CD4-positive, alpha-beta T cell (primary cell): ENCODE results near the gene CCIN. TPM values are rescaled to one million over a fixed set of nuclear protein-coding genes. Genes with fewer than 3 reads are reported as not detected.

Experiments used
- ATAC-seq: fragments of 200-7000 bp; cut with Tn5 transposase; one replicate; pipeline ENCODE4 v1.10.0; 2022; ENCODE audit warnings: mild to moderate bottlenecking; ENCODE audit not compliant: poor library complexity
- CTCF ChIA-PET: fragments of 350-600 bp; sonication (Branson Sonifier 250); formaldehyde crosslinking; loops from one replicate; lab custom pipeline; 2021; ENCODE audit warnings: antibody characterized with exemption, inconsistent platforms; lab: Charles Lee
- POLR2A ChIA-PET: fragments of 350-600 bp; sonication (Branson Sonifier 250); formaldehyde crosslinking; loops from one replicate; lab custom pipeline; 2021; ENCODE audit warnings: antibody characterized with exemption, inconsistent platforms; lab: Charles Lee
- DNase-seq, 14 experiments: peaks; one replicate each; pipeline ENCODE4 v3.0.0-alpha.2; 2013 to 2020; ENCODE audit warnings: mixed read lengths in 2 of 14
- H3K27ac ChIP-seq, 2 donors: one replicate each; pipeline versions ENCODE4 v1.5.1 to v1.7.0; 2013; ENCODE audit warnings: low read length in 2 of 2, low read depth in 1 of 2, mild to moderate bottlenecking in 1 of 2
- H3K27me3 ChIP-seq, 2 experiments: 1 replicate in 1 of 2; 2 replicates in 1 of 2; pipeline versions ENCODE4 v1.6.1 to v1.7.0; 2013; ENCODE audit warnings: low read length in 2 of 2, control low read depth in 1 of 2, mild to moderate bottlenecking in 1 of 2, moderate library complexity in 1 of 2; ENCODE audit not compliant: insufficient read depth in 2 of 2, control insufficient read depth in 1 of 2
- H3K36me3 ChIP-seq: one replicate; pipeline ENCODE4 v1.6.1; 2013; ENCODE audit warnings: low read length, control low read depth; ENCODE audit not compliant: insufficient read depth
- H3K4me1 ChIP-seq: one replicate; pipeline ENCODE4 v1.6.1; 2013; ENCODE audit warnings: low read length, control low read depth; ENCODE audit not compliant: insufficient read depth
- H3K4me3 ChIP-seq: one replicate; pipeline ENCODE4 v1.5.1; 2013; ENCODE audit warnings: mild to moderate bottlenecking, low read length, moderate library complexity
- H3K9me3 ChIP-seq, 2 experiments: 1 replicate in 1 of 2; 2 replicates in 1 of 2; pipeline versions ENCODE4 v1.6.1 to v1.7.0; 2013; ENCODE audit warnings: low read length in 2 of 2, mild to moderate bottlenecking in 2 of 2, control low read depth in 1 of 2, moderate library complexity in 1 of 2; ENCODE audit not compliant: control insufficient read depth in 1 of 2, insufficient read depth in 1 of 2
- H3K27ac Mint-ChIP-seq: one replicate; pipeline ENCODE4 v1.8.0; 2020; ENCODE audit warnings: mixed read lengths
- H3K27me3 Mint-ChIP-seq: one replicate; pipeline ENCODE4 v1.8.0; 2021; ENCODE audit warnings: mixed read lengths
- H3K36me3 Mint-ChIP-seq: one replicate; pipeline ENCODE4 v1.8.0; 2021; ENCODE audit warnings: low read depth, mixed read lengths
- H3K4me1 Mint-ChIP-seq: one replicate; pipeline ENCODE4 v1.8.0; 2021; ENCODE audit warnings: low read depth, mixed read lengths
- H3K4me3 Mint-ChIP-seq: one replicate; pipeline ENCODE4 v1.8.0; 2020; ENCODE audit warnings: mild to moderate bottlenecking, mixed read lengths
- H3K9me3 Mint-ChIP-seq: one replicate; pipeline ENCODE4 v1.8.0; 2020; ENCODE audit warnings: mixed read lengths
- CTCF ChIP-seq: fragments of 200-600 bp; IDR thresholded peaks from one replicate; pipeline ENCODE4 v1.8.0; 2022; ENCODE audit warnings: antibody characterized with exemption, mild to moderate bottlenecking
- intact Hi-C, 2 experiments: fragments of 100-400 bp; cut with DNase I in 1 of 2; cut with micrococcal nuclease in 1 of 2; formaldehyde crosslinking; loops; one replicate each; pipeline versions ENCODE4 v1.15.1 to v1.9.0; 2023 to 2025; cut with DNase I, micrococcal nuclease
- total RNA-seq, 174 experiments: library from RNA in 2 of 174; stranded (reverse) in 2 of 174; gene quantifications; one replicate each; pipeline ENCODE4 v1.2.3 and lab custom pipeline; 2021 to 2026

The CCIN gene
- total RNA-seq, 2 experiments from 2014 or later: 0.22 to 0.36 TPM

DNA sequence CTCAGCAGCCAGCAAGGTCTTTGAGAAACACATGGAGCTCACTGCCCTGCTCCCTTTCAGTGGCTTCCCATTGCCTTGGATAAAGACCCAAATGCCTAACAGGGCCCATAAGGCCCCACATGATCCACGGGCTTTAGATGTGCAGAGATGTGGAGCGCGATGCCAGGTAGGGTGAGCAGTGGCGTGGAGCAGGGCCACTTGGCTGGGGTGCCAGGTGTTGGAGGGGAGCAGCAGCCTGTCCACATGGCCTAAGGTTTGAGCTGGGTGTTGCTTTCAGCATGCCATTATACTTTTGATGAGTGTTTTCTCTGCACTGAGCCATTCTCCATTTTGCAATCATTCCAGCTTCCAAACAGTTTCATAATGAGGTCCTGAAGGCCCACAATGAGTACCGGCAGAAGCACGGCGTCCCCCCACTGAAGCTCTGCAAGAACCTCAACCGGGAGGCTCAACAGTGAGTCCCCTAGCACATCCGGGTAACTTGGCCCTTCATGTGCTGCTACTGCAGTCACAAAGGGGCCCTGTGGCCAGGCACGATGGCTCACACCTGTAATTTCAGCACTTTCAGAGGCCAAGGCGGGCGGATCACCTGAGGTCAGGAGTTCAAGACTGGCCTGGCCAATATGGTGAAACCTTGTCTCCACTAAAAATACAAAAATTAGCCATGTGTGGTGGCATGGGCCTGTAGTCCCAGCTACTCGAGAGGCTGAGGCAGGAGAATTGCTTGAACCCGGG lies 21.6 kb upstream of the CCIN start:
- peak overlapping the region; percentile 98 for H3K27ac Mint-ChIP-seq
- peak in 1 of 14 experiments; percentile 7 for DNase-seq
- Histone ChIP-seq H3K4me1 (peaks cover 99% of the 10 kb centered on the region), H3K9me3 (peaks cover 7 to 12% of the 10 kb centered on the region in 2 experiments), H3K4me3 (no peak overlapping the region), H3K27ac (peak overlapping the region in 1 of 2 donors; percentile 3), H3K36me3 (peaks cover 26% of the 10 kb centered on the region), H3K27me3 (no peaks in the 10 kb centered on the region)
- intact Hi-C loops: loop anchor here in 1 of 2 experiments (1.0 kb wide), 1 partner anchor 10 kb away; no protein-coding TSS in a partner anchor
- ChIA-PET POLR2A (interaction anchor here (1.7 kb wide), 1 partner anchor 11 kb away, joined by 6 read pairs; the partner anchor contains the start of gene GLIPR2), CTCF (interaction anchor here (1.5 to 2.0 kb wide), 2 partner anchors 11 to 19 kb away, joined by 3 to 6 read pairs; partner anchors contain the start of gene GLIPR2)
- H3K4me1 Mint-ChIP-seq: peaks cover 89% of the 10 kb centered on the region
- H3K36me3 Mint-ChIP-seq: peaks cover 59% of the 10 kb centered on the region
- peak overlapping the region; percentile 38 for H3K4me3 Mint-ChIP-seq
- H3K9me3 Mint-ChIP-seq: peaks cover 10% of the 10 kb centered on the region
- no peaks in the 10 kb centered on the region for H3K27me3 Mint-ChIP-seq
- no peak for TF ChIP-seq CTCF
- ATAC-seq: no peak

GRCh38 chr9:36148311-36149051 lies 20.7 kb upstream of the CCIN start:
- TF ChIP-seq CTCF: no peak
- H3K4me1 ChIP-seq: peaks cover 99% of the 10 kb centered on the region
- Mint-ChIP-seq H3K9me3 (peaks cover 10% of the 10 kb centered on the region), H3K4me1 (peaks cover 84% of the 10 kb centered on the region), H3K4me3 (peak overlapping the region; percentile 31), H3K27ac (peak overlapping the region; percentile 98), H3K27me3 (no peaks in the 10 kb centered on the region), H3K36me3 (peaks cover 59% of the 10 kb centered on the region)
- CTCF ChIA-PET: interaction anchor here (0.9 to 4.6 kb wide), 5 partner anchors 8 to 45 kb away, joined by 3 to 15 read pairs (median 4); partner anchors contain the start of gene GLIPR2
- peak; percentile 36 to 88 (median 66) for DNase-seq
- H3K36me3 ChIP-seq: peaks cover 24% of the 10 kb centered on the region
- H3K9me3 ChIP-seq: peaks cover 7 to 12% of the 10 kb centered on the region in 2 experiments
- H3K4me3 ChIP-seq: no peak overlapping the region
- POLR2A ChIA-PET: interaction anchor here (0.9 to 1.7 kb wide), 3 partner anchors 9 to 42 kb away, joined by 4 to 14 read pairs (median 6); partner anchors contain the start of genes CLTA and GLIPR2
- H3K27ac ChIP-seq: peak overlapping the region; percentile 52 to 58
- H3K27me3 ChIP-seq: no peaks in the 10 kb centered on the region
- intact Hi-C loops: loop anchor here in 1 of 2 experiments (1.0 kb wide), 1 partner anchor 11 kb away; no protein-coding TSS in a partner anchor
- no peak for ATAC-seq

GRCh38 chr9:36149197-36149596 lies 20.0 kb upstream of the CCIN start:
- peak overlapping the region; percentile 98 for H3K27ac Mint-ChIP-seq
- no peak for TF ChIP-seq CTCF
- CTCF ChIA-PET: interaction anchor here (1.2 to 4.6 kb wide), 4 partner anchors 9 to 46 kb away, joined by 4 to 15 read pairs (median 7); partner anchors contain the start of gene GLIPR2
- DNase-seq (peak in 2 of 14 experiments; percentile 35 to 42), ATAC-seq (no peak)
- no peak overlapping the region for H3K4me3 ChIP-seq
- peaks cover 58% of the 10 kb centered on the region for H3K36me3 Mint-ChIP-seq
- POLR2A ChIA-PET: interaction anchor here (0.9 to 3.4 kb wide), 4 partner anchors 10 to 41 kb away, joined by 4 to 20 read pairs (median 10); partner anchors contain the start of genes CLTA and GLIPR2
- H3K27me3 Mint-ChIP-seq: no peaks in the 10 kb centered on the region
- H3K9me3 Mint-ChIP-seq: peaks cover 10% of the 10 kb centered on the region
- H3K4me1 ChIP-seq: peaks cover 99% of the 10 kb centered on the region
- H3K27me3 ChIP-seq: no peaks in the 10 kb centered on the region
- H3K27ac ChIP-seq: peak overlapping the region in 1 of 2 donors; percentile 52
- H3K36me3 ChIP-seq: peaks cover 24% of the 10 kb centered on the region
- H3K4me1 Mint-ChIP-seq: peaks cover 83% of the 10 kb centered on the region
- H3K9me3 ChIP-seq: peaks cover 7 to 12% of the 10 kb centered on the region in 2 experiments
- no peak overlapping the region for H3K4me3 Mint-ChIP-seq
- intact Hi-C loops: no loop called here
